NCI-H1092 treated with DMSO at 0.1 percent for 48 hours (cell line): ENCODE measurements around the gene TARM1.
"Not testable (repeated sequence)": the region's sequence is repeated elsewhere in the genome, so short reads cannot be mapped to it uniquely, and the experiment has no call there.

Experiments used
- DNase-seq: peaks from one replicate; lab custom pipeline; 2025; lab: John Stamatoyannopoulos, UW

The TARM1 gene

GRCh38 chr19:54099903-54100255 lies 18.7 kb upstream of the TARM1 start:
- not testable (repeated sequence) for DNase-seq

- no peak for DNase-seq
These were observed 18.2 kb upstream of the TARM1 start for GRCh38 chr19:54099190-54099902.

- no peak for DNase-seq
These were observed 15.5 kb upstream of the TARM1 start for GRCh38 chr19:54096617-54097106.

GRCh38 chr19:54095859-54096616 lies 14.9 kb upstream of the TARM1 start:
- not testable (repeated sequence) for DNase-seq

GRCh38 chr19:54095136-54095858 lies 14.1 kb upstream of the TARM1 start:
- DNase-seq, result no peak

- no peak for DNase-seq
These were observed 13.3 kb upstream of the TARM1 start for GRCh38 chr19:54094426-54095000.

- DNase-seq, result no peak
These were observed 3.2 kb upstream of the TARM1 start for GRCh38 chr19:54084410-54084809.

- DNase-seq, result no peak
These were observed 3.8 kb downstream of the TARM1 start for GRCh38 chr19:54077334-54077733.

- no peak for DNase-seq
These were observed 6.3 kb downstream of the TARM1 start for GRCh38 chr19:54074851-54075250.

- DNase-seq, result no peak
These were observed 7.3 kb downstream of the TARM1 start for GRCh38 chr19:54073829-54074228.

- no peak for DNase-seq
These were observed 11.7 kb downstream of the TARM1 start for GRCh38 chr19:54069470-54069869.

- DNase-seq, result no peak
These were observed 17.6 kb downstream of the TARM1 start, which contains the start of gene VSTM1 for GRCh38 chr19:54063350-54064116. Gene VSTM1, minus strand, starts transcription at chr19:54063897. Its CDS starts 120 bp downstream, at chr19:54063777.

- no peak for DNase-seq
These were observed 18.5 kb downstream of the TARM1 start for GRCh38 chr19:54062643-54063042.

GRCh38 chr19:54047616-54048015 lies 33.5 kb downstream of the TARM1 start:
- DNase-seq, result no peak

- no peak for DNase-seq
These were observed 35.4 kb downstream of the TARM1 start for GRCh38 chr19:54045771-54046170.

- no peak for DNase-seq
These were observed 38.2 kb downstream of the TARM1 start for GRCh38 chr19:54042989-54043388.

GRCh38 chr19:54041969-54042606 lies 39.1 kb downstream of the TARM1 start:
- no peak for DNase-seq

GRCh38 chr19:54040003-54040402 lies 41.2 kb downstream of the TARM1 start:
- DNase-seq, result no peak

- not testable (repeated sequence) for DNase-seq
These were observed 44.6 kb downstream of the TARM1 start for GRCh38 chr19:54036542-54036941.

- DNase-seq, result no peak
These were observed 45.7 kb downstream of the TARM1 start for GRCh38 chr19:54035215-54036178.
